ENCODE results near the gene ANKRA2. TPM values are rescaled to one million over a fixed set of nuclear protein-coding genes. Genes with fewer than 3 reads are reported as not detected.
"Not testable (repeated sequence)": the region's sequence is repeated elsewhere in the genome, so short reads cannot be mapped to it uniquely, and the experiment has no call there.

Gene ANKRA2
- total and polyA plus RNA-seq, 5 donors: 13.3 to 16.5 (median 15.4) TPM

GRCh38 chr5:73525606-73526203 lies 39.7 kb downstream of the ANKRA2 start:
- no peak for ATAC-seq
- Histone ChIP-seq H3K4me1 (ENCODE audit: control insufficient read depth, insufficient read depth, low read length) (peaks cover 4% of the 10 kb centered on the region), H3K4me3 (ENCODE audit: low read length) (no peak overlapping the region), H3K27me3 (ENCODE audit: control insufficient read depth, insufficient read depth) (no peaks in the 10 kb centered on the region), H3K27ac (ENCODE audit: low read length) (no peak overlapping the region), H3K9me3 (ENCODE audit: control insufficient read depth, low read length) (no peaks in the 10 kb centered on the region)
- DNase-seq: no peak
- WGBS: 60% methylated on average over 3 of the region's 3 CpGs
- intact Hi-C loops (cut with DNase I): no loop called here

GRCh38 chr5:73523861-73524260 lies 41.6 kb downstream of the ANKRA2 start:
- no peak for ATAC-seq
- 81% methylated on average over 1 of the region's 1 CpG for WGBS
- no peak overlapping the region for H3K27ac ChIP-seq (ENCODE audit: low read length)

GRCh38 chr5:73522989-73523388 lies 42.5 kb downstream of the ANKRA2 start:
- peaks cover 3% of the 10 kb centered on the region for H3K4me1 ChIP-seq (ENCODE audit: control insufficient read depth, insufficient read depth, low read length)
- WGBS: 90% methylated on average over 7 of the region's 7 CpGs
- DNase-seq (no peak), ATAC-seq (no peak)
- H3K9me3 ChIP-seq (ENCODE audit: control insufficient read depth, low read length): no peaks in the 10 kb centered on the region
- intact Hi-C loops (cut with DNase I): no loop called here
- no peaks in the 10 kb centered on the region for H3K27me3 ChIP-seq (ENCODE audit: control insufficient read depth, insufficient read depth)
- no peak overlapping the region for H3K27ac ChIP-seq (ENCODE audit: low read length)
- no peak overlapping the region for H3K4me3 ChIP-seq (ENCODE audit: low read length)

More at GRCh38 chr5:73523861-73524260, 41.6 kb downstream of the ANKRA2 start:
- Histone ChIP-seq H3K4me1 (ENCODE audit: control insufficient read depth, insufficient read depth, low read length) (peaks cover 3% of the 10 kb centered on the region), H3K27me3 (ENCODE audit: control insufficient read depth, insufficient read depth) (no peaks in the 10 kb centered on the region), H3K9me3 (ENCODE audit: control insufficient read depth, low read length) (no peaks in the 10 kb centered on the region), H3K4me3 (ENCODE audit: low read length) (no peak overlapping the region)
- intact Hi-C loops (cut with DNase I): no loop called here
- DNase-seq: no peak

- Histone ChIP-seq H3K4me3 (ENCODE audit: low read length) (no peak overlapping the region), H3K27me3 (ENCODE audit: control insufficient read depth, insufficient read depth) (no peaks in the 10 kb centered on the region), H3K27ac (ENCODE audit: low read length) (no peak overlapping the region), H3K4me1 (ENCODE audit: control insufficient read depth, insufficient read depth, low read length) (no peaks in the 10 kb centered on the region), H3K9me3 (ENCODE audit: control insufficient read depth, low read length) (no peaks in the 10 kb centered on the region)
- DNase-seq (peak in 2 of 3 donors; percentile 32 to 60), ATAC-seq (peak; percentile 90 to 95)
- intact Hi-C loops (cut with DNase I): no loop called here
- WGBS: 13% methylated on average over 16 of the region's 16 CpGs
These were observed 45.7 kb downstream of the ANKRA2 start for GRCh38 chr5:73519531-73520283.

GRCh38 chr5:73515232-73515631 lies 50.2 kb downstream of the ANKRA2 start:
- no peak for ATAC-seq
- intact Hi-C loops (cut with DNase I): no loop called here
- 63% methylated on average over 4 of the region's 4 CpGs for WGBS

GRCh38 chr5:73514418-73514817 lies 51.0 kb downstream of the ANKRA2 start:
- no peak for ATAC-seq
- no peaks in the 10 kb centered on the region for H3K27me3 ChIP-seq (ENCODE audit: control insufficient read depth, insufficient read depth)
- 64% methylated on average over 2 of the region's 2 CpGs for WGBS

More at GRCh38 chr5:73515232-73515631, 50.2 kb downstream of the ANKRA2 start:
- DNase-seq: no peak
- H3K4me1 ChIP-seq (ENCODE audit: control insufficient read depth, insufficient read depth, low read length): no peaks in the 10 kb centered on the region
- no peak overlapping the region for H3K27ac ChIP-seq (ENCODE audit: low read length)
- no peaks in the 10 kb centered on the region for H3K9me3 ChIP-seq (ENCODE audit: control insufficient read depth, low read length)
- no peaks in the 10 kb centered on the region for H3K27me3 ChIP-seq (ENCODE audit: control insufficient read depth, insufficient read depth)
- no peak overlapping the region for H3K4me3 ChIP-seq (ENCODE audit: low read length)

GRCh38 chr5:73513996-73514395 lies 51.4 kb downstream of the ANKRA2 start:
- intact Hi-C loops (cut with DNase I): no loop called here
- DNase-seq (no peak), ATAC-seq (no peak)
- H3K4me1 ChIP-seq (ENCODE audit: control insufficient read depth, insufficient read depth, low read length): no peaks in the 10 kb centered on the region
- H3K4me3 ChIP-seq (ENCODE audit: low read length): no peak overlapping the region
- H3K9me3 ChIP-seq (ENCODE audit: control insufficient read depth, low read length): no peaks in the 10 kb centered on the region
- H3K27ac ChIP-seq (ENCODE audit: low read length): no peak overlapping the region
- no peaks in the 10 kb centered on the region for H3K27me3 ChIP-seq (ENCODE audit: control insufficient read depth, insufficient read depth)
- 64% methylated on average over 3 of the region's 3 CpGs for WGBS

More at GRCh38 chr5:73514418-73514817, 51.0 kb downstream of the ANKRA2 start:
- no peak for DNase-seq
- Histone ChIP-seq H3K4me1 (ENCODE audit: control insufficient read depth, insufficient read depth, low read length) (no peaks in the 10 kb centered on the region), H3K27ac (ENCODE audit: low read length) (no peak overlapping the region), H3K9me3 (ENCODE audit: control insufficient read depth, low read length) (no peaks in the 10 kb centered on the region), H3K4me3 (ENCODE audit: low read length) (no peak overlapping the region)
- intact Hi-C loops (cut with DNase I): no loop called here

GRCh38 chr5:73508521-73508920 lies 56.9 kb downstream of the ANKRA2 start:
- H3K27ac ChIP-seq (ENCODE audit: low read length); H3K4me1 ChIP-seq (ENCODE audit: control insufficient read depth, insufficient read depth, low read length); H3K9me3 ChIP-seq (ENCODE audit: control insufficient read depth, low read length); H3K27me3 ChIP-seq (ENCODE audit: control insufficient read depth, insufficient read depth); intact Hi-C loops (cut with DNase I); H3K4me3 ChIP-seq (ENCODE audit: low read length): not testable (repeated sequence)
- ATAC-seq (peak; percentile 36 to 60), DNase-seq (peak in 1 of 3 donors; percentile 41)
- 97% methylated on average over 26 of the region's 26 CpGs for WGBS

- Histone ChIP-seq H3K9me3 (ENCODE audit: control insufficient read depth, low read length) (no peaks in the 10 kb centered on the region), H3K4me1 (ENCODE audit: control insufficient read depth, insufficient read depth, low read length) (no peaks in the 10 kb centered on the region), H3K27ac (ENCODE audit: low read length) (no peak overlapping the region), H3K4me3 (ENCODE audit: low read length) (no peak overlapping the region), H3K27me3 (ENCODE audit: control insufficient read depth, insufficient read depth) (no peaks in the 10 kb centered on the region)
- DNase-seq (no peak), ATAC-seq (peak; percentile 51 to 79)
- WGBS: 27% methylated on average over 2 of the region's 2 CpGs
- intact Hi-C loops (cut with DNase I): no loop called here
These were observed 58.4 kb downstream of the ANKRA2 start for GRCh38 chr5:73507062-73507461.

- intact Hi-C loops (cut with DNase I): no loop called here
- Histone ChIP-seq H3K27me3 (ENCODE audit: control insufficient read depth, insufficient read depth) (no peaks in the 10 kb centered on the region), H3K4me3 (ENCODE audit: low read length) (no peak overlapping the region), H3K9me3 (ENCODE audit: control insufficient read depth, low read length) (no peaks in the 10 kb centered on the region), H3K27ac (ENCODE audit: low read length) (no peak overlapping the region), H3K4me1 (ENCODE audit: control insufficient read depth, insufficient read depth, low read length) (peaks cover under 1% of the 10 kb centered on the region)
- 86% methylated on average over 5 of the region's 5 CpGs for WGBS
- DNase-seq (no peak), ATAC-seq (peak in 1 of 2 donors; percentile 25)
These were observed 58.9 kb downstream of the ANKRA2 start for GRCh38 chr5:73506459-73506955.
